GM18861 (cell line): ENCODE results near the gene SRPK2.

Experiments
- ATAC-seq: cut with Tn5 transposase; IDR thresholded peaks from one replicate; pipeline ENCODE4 v1.9.1; 2021; ENCODE audit not compliant: unreplicated experiment

SRPK2 gene

GRCh38 chr7:105229641-105230040 is 159.1 kb downstream of the SRPK2 start:
- ATAC-seq: no peak

DNA sequence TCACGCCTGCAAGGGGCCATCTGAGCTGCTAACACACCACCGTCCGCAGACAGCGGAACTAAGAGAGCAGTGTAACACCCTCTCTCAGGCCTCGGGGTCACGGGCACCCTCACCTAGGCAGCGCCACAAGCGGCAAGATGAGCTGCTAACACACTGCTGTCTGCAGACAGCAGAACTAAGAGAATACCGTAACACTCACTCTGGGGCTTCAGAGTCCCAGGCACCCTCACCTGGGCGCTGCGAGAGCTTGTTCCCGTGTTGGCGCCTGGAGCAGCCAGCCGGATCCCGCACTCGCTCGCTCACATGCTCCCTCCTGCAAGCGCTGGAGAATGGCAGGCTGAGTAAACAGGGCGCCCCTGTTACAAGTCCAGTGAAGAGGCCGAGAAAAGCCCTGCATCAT is 160.2 kb downstream of the SRPK2 start:
- ATAC-seq: no peak

GRCh38 chr7:105227391-105227790 is 161.3 kb downstream of the SRPK2 start:
- ATAC-seq: no peak

DNA sequence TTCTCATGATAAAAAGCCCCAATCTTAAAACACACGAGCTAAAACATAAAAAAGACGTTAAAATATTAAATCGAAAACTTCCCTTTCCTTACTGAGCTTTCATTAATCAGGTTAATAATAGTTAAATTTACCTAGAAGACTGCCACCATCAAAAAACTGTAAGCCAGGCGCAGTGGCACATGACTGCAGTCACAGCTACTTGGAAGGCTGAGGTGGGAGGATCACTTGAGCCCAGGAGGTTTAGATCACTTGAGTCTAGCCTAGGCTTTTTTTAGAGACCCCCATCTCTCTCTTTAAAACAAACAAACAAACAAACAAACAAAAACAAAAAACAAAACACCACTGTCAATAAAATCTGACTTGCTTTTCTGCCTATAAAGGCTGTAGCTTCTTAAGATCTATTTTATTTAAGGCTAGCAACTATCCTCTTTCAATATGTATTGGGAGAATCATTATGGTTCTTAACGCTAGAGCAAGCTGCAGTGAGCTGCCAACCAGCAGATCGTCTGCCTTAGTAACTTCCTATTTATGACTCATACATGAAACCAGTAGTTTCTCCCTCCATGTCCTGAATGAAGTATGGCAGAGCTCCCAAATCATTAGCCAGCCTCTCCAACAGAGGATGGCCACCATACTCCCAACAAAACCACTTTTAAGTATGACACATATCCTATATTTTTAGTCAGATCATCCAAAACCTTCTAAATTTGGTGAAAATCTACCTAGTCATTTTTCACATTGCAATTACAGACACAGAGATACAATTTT is 163.7 kb downstream of the SRPK2 start:
- ATAC-seq: peak; percentile 87

DNA sequence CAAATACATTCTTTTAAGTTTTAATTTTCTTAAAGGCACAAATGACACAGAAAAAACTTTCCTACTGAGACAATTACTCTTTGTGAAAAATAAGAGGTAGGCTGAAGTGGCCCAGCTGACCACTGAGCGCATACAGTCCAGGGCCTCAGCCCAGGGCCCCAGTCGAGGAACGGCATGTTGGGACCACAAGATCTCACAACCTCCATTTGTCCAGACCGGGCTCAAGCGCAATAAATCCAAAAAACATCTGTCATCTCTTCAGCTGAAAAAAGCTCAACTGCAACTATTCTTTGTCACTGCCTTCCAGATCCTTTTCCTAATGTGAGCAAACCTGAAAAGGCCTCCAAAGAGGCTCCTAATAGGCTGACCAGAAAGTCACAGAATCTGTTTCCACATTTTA is 165.8 kb downstream of the SRPK2 start:
- no peak for ATAC-seq

DNA sequence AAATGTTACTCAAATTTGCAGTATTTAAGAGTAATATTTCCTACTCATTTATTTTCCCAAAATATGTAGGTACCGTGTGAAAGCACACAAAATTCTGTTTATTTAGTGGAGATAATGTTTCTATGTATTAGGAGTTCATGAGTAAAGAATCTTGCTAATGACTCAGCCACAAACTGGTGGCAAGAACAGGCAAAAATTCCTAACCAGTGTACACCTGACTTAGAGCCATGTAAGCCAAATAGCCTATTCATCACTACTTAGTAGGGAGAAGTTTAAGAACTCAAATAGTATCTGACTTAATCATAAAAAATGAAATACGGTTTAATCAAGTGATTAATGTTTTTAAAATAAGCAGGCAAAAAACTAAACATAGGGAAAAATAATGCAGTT is 169.0 kb downstream of the SRPK2 start:
- no peak for ATAC-seq

DNA sequence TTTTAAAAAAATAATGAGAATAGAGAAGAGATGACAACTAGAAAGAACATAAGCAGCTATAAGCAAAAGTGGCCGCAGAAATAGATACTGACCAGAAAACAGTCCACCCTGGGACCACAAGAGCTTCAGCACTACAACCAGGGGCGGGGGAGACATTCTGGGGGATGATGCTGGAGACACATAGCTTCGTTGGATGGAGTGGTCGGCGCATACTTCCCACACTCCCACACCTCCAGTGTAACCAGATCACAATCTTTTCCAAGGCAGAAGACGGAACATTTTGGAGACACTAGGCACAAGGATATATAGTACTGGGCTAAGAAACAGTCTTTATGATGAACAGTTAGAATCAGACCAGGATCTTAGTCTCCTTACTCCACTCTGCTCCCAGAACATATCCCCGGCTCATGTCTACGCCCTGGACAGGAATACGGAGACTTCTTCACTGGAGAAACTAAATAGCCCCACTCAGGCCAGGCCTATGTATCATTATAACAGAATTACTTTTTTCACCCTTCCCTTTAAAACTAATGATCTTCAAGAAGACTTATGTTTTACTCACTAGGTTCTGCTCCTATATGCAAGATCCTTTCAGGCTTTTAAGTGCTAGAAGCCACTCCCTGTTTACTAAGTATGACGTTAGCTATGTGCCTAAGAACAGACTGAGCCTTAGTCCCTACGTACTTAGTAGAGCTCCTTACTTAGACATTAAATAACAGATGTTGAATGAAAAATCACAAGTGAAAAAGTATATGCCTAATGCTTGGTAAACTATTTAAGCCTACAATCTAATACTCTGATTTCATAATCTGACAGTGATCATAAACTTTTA is 169.6 kb downstream of the SRPK2 start:
- no peak for ATAC-seq

GRCh38 chr7:105218215-105218614 is 170.5 kb downstream of the SRPK2 start:
- no peak for ATAC-seq

DNA sequence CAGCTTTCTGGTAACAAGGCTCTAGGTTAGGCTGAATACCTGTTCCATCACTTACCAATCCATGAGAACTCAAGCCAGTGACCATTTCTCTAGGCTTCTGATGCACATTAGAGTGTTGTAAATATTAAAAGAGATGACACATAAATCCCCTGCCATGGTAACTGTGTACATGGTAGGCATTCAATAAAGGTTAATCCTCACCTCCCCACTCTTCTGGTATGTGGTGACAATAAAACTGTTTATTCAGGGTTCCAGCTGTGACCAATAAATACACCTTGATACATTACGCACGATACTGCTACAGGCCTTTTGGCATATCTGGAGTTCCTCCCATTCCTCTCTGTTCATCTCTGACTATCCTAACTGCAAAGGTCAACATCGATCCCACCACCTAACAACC is 171.9 kb downstream of the SRPK2 start:
- no peak for ATAC-seq

GRCh38 chr7:105215821-105216220 is 172.9 kb downstream of the SRPK2 start:
- ATAC-seq: no peak

DNA sequence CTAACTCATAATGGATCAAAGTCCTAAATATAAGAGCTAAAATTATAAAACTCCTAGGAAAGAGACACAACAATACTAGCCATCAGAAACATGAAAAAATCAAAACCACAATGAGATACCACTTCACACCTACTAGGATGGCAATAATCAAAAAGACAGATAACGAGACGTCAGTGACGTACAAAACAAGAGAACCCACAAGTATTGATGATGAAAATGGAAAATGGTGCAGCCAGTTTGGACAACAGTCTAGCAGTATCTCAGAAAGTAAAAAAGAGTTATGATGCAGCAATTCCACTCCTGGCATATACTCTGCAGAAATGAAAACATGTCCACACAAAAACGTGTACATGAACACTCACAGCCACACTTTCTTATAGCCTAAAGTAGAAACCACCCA is 173.5 kb downstream of the SRPK2 start:
- ATAC-seq: no peak

DNA sequence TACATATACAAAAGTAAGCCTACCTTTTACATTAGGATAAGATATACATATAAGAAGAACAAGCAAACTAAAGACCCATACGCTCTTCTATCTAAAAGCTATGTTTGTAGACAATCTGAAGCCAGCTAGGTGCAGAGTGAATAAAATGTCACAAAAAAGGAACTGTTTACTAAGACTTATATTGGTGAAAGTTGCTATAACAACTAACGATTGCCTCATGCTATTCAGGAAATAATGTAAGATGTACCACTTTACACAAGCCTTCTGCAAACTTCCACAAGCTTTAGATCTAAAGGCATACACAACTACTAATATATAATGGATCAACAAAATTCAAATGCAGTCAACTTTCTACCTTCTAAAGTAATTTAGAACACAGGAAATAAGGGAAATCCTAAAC is 175.1 kb downstream of the SRPK2 start:
- no peak for ATAC-seq

DNA sequence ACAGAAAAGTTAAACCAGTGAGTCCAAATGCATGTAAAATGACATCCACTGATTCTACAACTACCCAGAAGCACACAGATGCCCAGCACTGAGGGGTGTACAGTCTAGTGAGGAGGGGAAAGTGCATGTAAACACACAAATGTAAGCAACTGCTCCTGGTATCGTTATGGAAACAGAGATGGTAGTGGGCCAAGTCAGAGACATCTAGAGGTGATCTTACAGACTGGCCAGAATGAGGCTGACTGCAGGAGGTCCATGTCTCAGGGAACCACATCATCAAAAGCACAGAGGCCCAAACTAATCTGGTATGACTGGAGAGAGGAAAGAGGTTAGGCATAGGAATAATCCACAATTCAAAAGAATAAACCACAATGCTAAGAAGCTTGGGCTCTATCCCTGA is 176.5 kb downstream of the SRPK2 start:
- no peak for ATAC-seq

DNA sequence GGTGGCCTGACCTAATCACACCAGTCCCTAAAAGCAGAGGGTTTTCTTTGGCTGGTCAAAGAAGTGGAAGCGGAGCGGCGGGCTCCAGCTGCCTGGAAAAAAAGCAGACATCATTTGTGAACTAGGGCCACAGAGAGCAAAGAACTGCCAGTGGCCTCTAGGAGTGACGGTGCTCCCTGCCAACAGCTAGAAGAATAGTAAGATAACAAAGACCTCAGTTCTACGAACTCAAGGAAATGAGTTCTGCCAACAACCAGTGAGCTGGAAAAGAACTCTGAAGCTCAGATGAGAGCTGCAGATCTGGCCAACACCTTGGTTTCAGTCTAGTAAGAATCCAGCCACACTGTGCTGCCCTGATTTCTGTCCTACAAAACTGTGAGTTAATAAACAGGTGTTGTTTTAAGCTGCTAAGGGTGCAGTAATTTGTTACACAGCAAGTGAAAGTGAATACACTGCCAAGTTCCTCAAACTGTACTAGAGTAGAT is 178.0 kb downstream of the SRPK2 start:
- peak; percentile 85 for ATAC-seq

- ATAC-seq: no peak
These were observed 178.9 kb downstream of the SRPK2 start for GRCh38 chr7:105209870-105210269.

- no peak for ATAC-seq
These were observed 179.3 kb downstream of the SRPK2 start for GRCh38 chr7:105209433-105209832.

GRCh38 chr7:105206985-105207384 is 181.7 kb downstream of the SRPK2 start:
- ATAC-seq: no peak

DNA sequence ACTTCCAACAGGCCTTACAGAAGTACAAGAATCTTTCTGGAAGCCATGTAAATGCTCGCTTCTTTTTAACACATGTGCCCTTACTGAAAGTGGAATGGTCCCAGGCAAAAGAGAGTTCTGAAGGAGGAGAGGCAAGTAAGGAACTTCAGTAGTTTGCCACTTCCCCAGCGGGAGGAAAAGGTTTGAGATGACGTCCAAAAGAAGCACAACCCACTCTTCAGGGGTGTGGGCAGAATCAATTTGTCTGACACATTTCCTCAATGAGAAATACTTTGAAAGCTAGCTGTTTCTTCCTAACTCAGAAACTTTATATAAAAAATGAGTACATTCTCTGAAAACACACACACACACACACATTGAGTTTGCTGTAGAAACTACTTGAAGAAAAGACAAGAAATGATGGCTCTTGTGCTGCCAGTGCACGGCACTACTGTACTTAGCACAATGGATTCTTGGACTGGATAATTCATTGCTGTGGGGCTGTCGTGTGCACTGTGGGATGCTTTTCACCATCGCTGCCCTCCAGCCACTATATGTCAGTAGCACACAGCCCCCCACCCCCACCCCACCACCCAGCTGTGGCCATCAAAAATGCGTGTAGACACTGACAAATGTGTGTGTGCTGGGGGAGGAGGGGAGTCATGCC is 183.0 kb downstream of the SRPK2 start:
- ATAC-seq: no peak

DNA sequence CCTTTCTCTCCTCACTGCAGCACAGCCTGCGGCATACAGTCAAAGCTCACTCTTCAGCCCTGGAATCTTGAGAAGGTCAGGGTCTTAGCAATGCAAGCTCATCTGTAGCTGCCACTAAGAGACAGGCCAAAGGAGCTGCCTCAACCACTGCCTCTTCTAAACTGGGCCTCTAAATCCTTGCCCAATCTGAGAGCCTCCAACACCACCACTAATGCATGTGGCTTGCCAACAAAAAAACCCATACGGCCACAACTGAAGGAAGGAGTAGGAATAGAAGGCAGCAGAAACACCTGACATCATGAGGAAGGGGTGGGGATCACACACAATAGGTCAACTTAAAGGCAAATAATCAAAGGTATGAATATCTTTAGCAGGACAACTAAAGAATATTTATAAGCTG is 183.8 kb downstream of the SRPK2 start:
- no peak for ATAC-seq

- ATAC-seq: no peak
These were observed 184.2 kb downstream of the SRPK2 start for GRCh38 chr7:105204520-105204919.

GRCh38 chr7:105202616-105203015 is 186.1 kb downstream of the SRPK2 start:
- no peak for ATAC-seq

GRCh38 chr7:105199386-105199785 is 189.3 kb downstream of the SRPK2 start:
- no peak for ATAC-seq
